Neural progenitor cell (in vitro differentiated cells): ENCODE data around the gene RYR3.

Experiments used
- EZH2 ChIP-seq: fragments of 200-600 bp; sonication (generic); IDR thresholded peaks from 2 replicates; pipeline ENCODE4 v1.6.1; 2017; ENCODE audit warnings: antibody characterized with exemption, mild to moderate bottlenecking, moderate library complexity
- EZH2phosphoT487 ChIP-seq: fragments of 200-600 bp; sonication (generic); IDR thresholded peaks from 2 replicates; pipeline ENCODE4 v1.6.1; 2017; ENCODE audit warnings: antibody characterized with exemption
- TF ChIP-seq, protein P1 (sequence below): fragments of 200-600 bp; sonication (generic); IDR thresholded peaks from 2 replicates; pipeline ENCODE4 v1.5.1; 2017; ENCODE audit warnings: antibody characterized with exemption, mild to moderate bottlenecking

DNA sequence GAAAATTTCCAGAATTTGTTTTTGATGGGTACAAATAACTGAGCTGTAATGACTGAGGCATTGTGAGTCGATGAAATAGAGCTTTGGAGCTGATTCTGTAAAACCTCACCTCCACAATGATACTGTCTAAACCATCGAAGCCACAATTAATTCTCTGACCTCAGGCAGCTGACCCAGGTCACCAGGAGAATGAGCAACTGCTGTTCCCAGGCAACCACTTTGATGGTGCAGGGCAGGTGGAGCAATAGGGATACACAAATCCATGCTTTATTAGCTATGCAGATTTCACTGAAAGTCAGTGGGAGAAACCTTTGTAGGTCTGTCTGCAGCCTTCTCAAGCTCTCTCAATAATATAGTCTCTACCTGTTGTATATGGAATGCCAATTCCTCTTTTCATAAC is 204.4 kb downstream of the RYR3 start:
- TF ChIP-seq, protein P1, sequence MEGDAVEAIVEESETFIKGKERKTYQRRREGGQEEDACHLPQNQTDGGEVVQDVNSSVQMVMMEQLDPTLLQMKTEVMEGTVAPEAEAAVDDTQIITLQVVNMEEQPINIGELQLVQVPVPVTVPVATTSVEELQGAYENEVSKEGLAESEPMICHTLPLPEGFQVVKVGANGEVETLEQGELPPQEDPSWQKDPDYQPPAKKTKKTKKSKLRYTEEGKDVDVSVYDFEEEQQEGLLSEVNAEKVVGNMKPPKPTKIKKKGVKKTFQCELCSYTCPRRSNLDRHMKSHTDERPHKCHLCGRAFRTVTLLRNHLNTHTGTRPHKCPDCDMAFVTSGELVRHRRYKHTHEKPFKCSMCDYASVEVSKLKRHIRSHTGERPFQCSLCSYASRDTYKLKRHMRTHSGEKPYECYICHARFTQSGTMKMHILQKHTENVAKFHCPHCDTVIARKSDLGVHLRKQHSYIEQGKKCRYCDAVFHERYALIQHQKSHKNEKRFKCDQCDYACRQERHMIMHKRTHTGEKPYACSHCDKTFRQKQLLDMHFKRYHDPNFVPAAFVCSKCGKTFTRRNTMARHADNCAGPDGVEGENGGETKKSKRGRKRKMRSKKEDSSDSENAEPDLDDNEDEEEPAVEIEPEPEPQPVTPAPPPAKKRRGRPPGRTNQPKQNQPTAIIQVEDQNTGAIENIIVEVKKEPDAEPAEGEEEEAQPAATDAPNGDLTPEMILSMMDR: no peak
- TF ChIP-seq EZH2 (no peak), EZH2phosphoT487 (no peak)
